Stimulated activated naive CD8-positive, alpha-beta T cell treated with anti-CD3 and anti-CD28 coated beads, Interleukin-15, Interleukin-2, amounts not matched to agents 100 U/mL and 50 U/mL, for 24 hours (primary cell): Measurements from ENCODE around the gene CCDC24.

Source experiments
- ATAC-seq: fragments of 150-1000 bp; cut with Tn5 transposase; one replicate; pipeline ENCODE4 v1.10.0; 2021
- DNase-seq: peaks from one replicate; pipeline ENCODE4 v3.0.0; 2021

CCDC24 gene

GRCh38 chr1:43991476-43992231, at the start of gene CCDC24:
Gene CCDC24, plus strand, starts transcription at chr1:43991599. Its CDS starts 280 bp downstream, at chr1:43991879.
- peak; percentile 84 for ATAC-seq

DNA sequence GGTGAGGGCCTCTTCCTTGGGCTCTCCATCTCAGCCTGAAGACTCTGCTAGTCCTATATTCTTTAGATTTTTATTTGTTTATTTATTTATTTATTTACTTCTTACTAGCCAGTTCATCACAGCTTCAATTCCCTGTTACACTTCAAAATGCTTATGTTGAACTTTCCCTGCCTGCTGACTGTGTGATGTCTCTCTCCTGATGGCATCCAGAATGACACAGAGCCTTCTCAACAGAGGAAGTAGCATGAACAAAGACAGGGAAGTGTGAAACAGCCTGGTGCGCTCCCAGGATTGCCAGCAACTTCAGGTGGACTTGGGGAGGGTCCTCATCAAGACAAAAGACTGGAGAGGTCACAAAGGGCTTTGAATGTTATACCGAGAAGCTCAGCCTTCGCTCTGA, 49.0 kb upstream of the CCDC24 start:
- DNase-seq = no peak
- no peak for ATAC-seq

More at GRCh38 chr1:43991476-43992231, at the start of gene CCDC24:
- peak; percentile 82 for DNase-seq

DNA sequence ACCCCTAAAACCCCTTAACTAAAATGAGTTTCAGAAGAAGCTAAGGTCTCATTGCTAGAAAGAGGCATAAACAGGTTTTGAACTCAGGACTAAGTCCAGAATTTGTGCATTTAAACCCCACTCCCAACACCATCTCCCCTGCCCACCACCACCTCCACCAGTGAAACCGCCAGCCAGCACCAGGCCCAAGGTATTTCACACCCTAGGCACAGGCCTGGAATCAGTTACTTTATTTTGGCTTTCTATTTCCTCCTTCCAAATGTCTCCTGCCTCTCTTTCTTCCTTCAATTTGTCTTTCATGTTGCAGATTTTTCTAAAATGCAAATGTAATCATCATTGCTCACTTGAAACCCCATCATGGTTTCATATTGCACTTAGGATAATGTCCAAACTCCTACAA, 46.5 kb upstream of the CCDC24 start:
- ATAC-seq = no peak

GRCh38 chr1:43945674-43946235, 45.6 kb upstream of the CCDC24 start:
- no peak for DNase-seq
- ATAC-seq = no peak

More for the DNA sequence above, 46.5 kb upstream of the CCDC24 start:
- DNase-seq = no peak

- ATAC-seq (peak; percentile 97), DNase-seq (peak; percentile 96)
Observed at GRCh38 chr1:43946236-43947060, 45.0 kb upstream of the CCDC24 start, which contains the start of gene IPO13. Gene IPO13, plus strand, starts transcription at chr1:43946950. Its CDS starts 651 bp downstream, at chr1:43947601.

GRCh38 chr1:43947061-43947873, 44.1 kb upstream of the CCDC24 start:
- DNase-seq (no peak), ATAC-seq (no peak)

DNA sequence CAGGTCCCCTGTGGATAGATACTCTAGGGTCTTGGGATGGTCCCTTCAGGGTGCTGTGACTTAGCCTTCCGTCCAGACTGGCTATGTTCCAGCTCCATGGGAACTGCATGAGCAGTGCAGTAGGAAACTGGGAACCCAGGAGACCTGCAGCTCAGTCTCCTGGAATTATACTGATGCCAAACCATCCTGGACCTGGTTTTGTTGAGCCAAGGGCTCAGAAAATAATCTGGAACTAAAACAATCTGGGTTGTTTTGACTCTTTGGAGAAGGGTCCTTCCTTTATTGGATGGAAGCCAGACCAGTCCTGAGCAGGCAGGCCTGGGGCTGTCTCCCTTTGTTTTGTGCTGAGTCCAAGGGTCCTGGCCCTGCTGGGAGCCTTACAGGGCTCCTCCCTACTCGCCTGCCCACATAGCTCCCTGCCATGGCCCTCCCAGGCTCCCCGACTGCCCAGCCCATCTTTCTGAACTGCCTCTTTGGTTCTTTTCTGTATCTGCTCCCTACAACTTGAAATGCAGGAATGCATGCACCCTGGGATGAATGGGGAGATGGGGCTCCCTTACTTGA, 43.4 kb upstream of the CCDC24 start:
- ATAC-seq (no peak), DNase-seq (no peak)

DNA sequence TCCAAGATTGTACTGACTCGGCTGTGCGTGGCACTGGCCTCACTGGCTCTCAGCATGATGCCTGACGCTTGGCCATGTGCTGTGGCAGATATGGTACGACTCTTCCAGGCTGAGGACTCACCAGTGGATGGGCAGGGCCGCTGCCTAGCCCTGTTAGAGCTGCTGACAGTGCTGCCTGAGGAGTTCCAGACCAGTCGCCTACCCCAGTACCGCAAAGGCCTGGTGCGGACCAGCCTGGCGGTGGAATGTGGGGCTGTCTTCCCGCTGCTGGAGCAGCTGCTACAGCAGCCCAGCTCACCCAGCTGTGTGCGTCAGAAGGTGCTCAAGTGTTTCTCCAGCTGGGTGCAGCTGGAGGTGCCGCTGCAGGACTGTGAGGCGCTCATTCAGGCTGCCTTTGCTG, 41.7 kb upstream of the CCDC24 start:
- ATAC-seq = no peak

DNA sequence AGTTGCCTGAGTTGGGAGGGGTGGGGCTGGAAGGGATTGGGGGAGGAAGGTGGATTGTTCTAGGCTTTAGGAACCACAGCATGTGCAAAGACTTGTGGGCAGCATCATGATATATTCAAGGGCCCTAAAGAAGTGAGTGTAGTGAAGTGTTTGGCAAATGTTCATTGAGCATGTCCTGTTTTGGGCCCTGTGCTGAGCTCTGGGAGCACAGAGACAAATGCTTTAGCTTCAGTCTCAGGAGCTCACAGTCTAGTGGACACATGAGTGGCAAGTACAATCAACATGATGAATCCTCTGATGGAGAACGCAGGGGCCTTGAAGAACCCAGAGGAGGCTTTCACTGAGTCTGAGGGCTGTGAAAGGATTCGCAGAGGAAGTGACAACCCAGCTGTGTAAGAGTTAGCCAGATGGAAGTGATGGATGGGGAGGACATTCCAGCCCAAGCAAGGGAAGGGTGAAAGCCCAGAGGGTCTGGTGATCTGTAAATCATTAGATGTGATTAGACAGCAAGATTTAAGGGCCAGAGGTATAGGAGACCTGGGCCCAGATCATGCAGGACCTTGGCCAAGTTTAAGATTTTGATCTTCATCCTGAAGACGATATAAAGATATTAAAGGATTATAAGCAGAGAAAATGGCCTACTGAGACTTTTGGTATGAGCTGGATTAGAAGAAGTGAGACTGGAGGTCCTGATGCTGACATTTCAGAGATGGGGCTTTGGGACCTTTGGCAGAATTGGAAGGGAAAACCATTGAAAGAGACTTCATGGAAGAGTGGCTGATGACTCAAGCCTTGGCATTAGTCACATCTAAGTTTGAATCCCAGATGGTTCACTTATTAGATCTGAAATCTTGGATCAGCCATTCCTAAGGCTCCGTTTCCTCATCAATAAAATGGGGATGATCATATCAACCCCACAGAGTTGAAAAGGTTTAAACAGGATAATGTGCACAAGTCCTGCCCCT, 40.1 kb upstream of the CCDC24 start:
- no peak for ATAC-seq
- no peak for DNase-seq

More for the DNA sequence above, 41.7 kb upstream of the CCDC24 start:
- no peak for DNase-seq

GRCh38 chr1:43952731-43953346, 38.6 kb upstream of the CCDC24 start:
- no peak for ATAC-seq
- DNase-seq = no peak

- ATAC-seq (no peak), DNase-seq (no peak)
Observed at GRCh38 chr1:43953361-43953760, 38.0 kb upstream of the CCDC24 start.

DNA sequence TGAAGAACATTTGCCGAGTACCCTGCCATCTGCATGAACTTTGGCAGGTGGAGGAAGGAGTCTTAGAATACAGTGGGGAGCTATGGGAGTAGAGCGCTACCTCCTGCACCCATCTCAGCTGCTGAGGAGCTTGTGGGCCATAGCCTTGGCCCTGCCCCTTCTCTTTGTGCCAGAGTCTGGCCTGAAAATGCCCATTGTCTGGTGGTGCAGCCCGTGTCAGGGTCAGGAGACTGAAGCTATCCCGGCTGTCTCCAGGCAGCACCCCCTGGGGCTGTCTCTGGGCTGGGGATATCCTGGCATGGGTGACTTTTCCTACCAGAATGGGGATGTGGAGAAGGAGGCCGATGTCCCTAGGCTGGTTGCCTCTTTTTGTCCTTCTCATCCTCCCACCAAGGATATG, 37.4 kb upstream of the CCDC24 start:
- DNase-seq = no peak
- no peak for ATAC-seq

GRCh38 chr1:43956234-43956633, 35.2 kb upstream of the CCDC24 start:
- no peak for DNase-seq

GRCh38 chr1:43957407-43958040, 33.9 kb upstream of the CCDC24 start:
- ATAC-seq (no peak), DNase-seq (no peak)

More at GRCh38 chr1:43956234-43956633, 35.2 kb upstream of the CCDC24 start:
- no peak for ATAC-seq

- DNase-seq = no peak
- no peak for ATAC-seq
Observed at GRCh38 chr1:43958351-43959255, 32.8 kb upstream of the CCDC24 start.

- ATAC-seq = no peak
- no peak for DNase-seq
Observed at GRCh38 chr1:43960798-43961197, 30.6 kb upstream of the CCDC24 start.

DNA sequence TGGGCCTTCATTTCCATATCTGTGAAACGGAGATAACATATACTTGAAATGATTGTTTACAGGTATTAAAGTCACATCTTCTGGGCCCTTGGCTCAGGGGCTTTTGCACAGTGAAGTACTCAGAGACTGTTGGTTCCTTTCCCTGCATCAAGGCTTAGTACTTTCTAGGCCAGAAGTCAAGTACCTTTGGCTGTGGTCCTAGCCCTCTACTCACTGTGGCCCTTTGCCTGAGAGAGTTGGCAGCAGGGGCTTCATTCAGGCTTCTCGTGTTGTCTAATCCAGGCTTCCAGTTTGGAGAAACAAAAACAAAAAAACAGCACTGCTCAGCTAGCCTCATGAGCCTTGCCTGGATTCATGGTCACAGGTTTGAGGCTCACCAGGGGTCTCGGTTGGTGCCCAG, 29.7 kb upstream of the CCDC24 start:
- ATAC-seq = no peak
- no peak for DNase-seq

DNA sequence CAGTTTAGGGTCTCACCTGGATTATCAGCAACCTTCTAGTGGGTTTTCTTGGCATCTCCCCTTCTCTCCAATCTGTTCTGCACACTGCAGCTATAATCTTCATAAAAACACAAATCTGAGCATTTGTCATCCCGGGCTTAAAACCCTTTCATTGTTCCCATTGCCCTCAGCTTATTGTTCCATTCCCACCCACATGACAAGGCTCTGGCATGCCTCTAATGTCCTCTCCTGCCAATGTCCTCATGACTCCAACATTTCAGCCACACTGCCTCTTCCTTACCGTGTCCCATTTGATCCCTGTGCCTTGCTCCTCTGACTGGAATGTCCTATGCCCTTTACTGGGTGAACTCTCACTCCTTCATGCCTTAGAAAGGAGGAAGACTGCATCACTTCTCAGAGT, 29.1 kb upstream of the CCDC24 start:
- no peak for ATAC-seq

More for the DNA sequence above, 29.1 kb upstream of the CCDC24 start:
- DNase-seq = no peak
